ENCODE data around the gene SMIM1.

DNA sequence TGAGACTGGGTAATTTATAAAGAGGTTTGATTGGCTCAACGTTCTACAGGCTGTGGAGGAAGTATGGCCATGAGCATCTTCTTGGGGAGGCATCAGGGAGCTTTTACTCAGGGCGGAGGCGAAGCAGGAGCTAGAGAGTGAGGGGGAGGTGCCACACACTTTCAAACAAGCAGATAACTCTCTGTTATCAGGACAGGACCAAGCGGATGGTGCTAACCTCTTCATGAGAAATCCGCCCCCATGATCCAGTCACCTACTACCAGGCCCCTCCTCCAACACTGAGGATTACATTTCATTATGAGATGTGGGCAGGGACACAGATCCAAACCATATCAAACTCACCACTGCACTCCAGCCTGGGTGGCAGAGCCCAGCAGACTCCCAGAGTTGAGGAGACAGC lies 35.2 kb downstream of the SMIM1 start:
- no peak for TF ChIP-seq POLR2A (IDR thresholded peaks at IDR 0.05)
- TF ChIP-seq, protein P1, sequence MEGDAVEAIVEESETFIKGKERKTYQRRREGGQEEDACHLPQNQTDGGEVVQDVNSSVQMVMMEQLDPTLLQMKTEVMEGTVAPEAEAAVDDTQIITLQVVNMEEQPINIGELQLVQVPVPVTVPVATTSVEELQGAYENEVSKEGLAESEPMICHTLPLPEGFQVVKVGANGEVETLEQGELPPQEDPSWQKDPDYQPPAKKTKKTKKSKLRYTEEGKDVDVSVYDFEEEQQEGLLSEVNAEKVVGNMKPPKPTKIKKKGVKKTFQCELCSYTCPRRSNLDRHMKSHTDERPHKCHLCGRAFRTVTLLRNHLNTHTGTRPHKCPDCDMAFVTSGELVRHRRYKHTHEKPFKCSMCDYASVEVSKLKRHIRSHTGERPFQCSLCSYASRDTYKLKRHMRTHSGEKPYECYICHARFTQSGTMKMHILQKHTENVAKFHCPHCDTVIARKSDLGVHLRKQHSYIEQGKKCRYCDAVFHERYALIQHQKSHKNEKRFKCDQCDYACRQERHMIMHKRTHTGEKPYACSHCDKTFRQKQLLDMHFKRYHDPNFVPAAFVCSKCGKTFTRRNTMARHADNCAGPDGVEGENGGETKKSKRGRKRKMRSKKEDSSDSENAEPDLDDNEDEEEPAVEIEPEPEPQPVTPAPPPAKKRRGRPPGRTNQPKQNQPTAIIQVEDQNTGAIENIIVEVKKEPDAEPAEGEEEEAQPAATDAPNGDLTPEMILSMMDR (IDR thresholded peaks at IDR 0.05), result no peak

Measured in right lobe of liver (tissue), 4 donors.